ENCODE measurements around the gene DTHD1. TPM values are rescaled to one million over a fixed set of nuclear protein-coding genes. Genes with fewer than 3 reads are reported as not detected.

DTHD1 gene
- total and polyA plus RNA-seq, 2 of the 8 experiments (the other 6 are each of a cell fraction or from before 2014, with no cell fraction given) = not detected

DNA sequence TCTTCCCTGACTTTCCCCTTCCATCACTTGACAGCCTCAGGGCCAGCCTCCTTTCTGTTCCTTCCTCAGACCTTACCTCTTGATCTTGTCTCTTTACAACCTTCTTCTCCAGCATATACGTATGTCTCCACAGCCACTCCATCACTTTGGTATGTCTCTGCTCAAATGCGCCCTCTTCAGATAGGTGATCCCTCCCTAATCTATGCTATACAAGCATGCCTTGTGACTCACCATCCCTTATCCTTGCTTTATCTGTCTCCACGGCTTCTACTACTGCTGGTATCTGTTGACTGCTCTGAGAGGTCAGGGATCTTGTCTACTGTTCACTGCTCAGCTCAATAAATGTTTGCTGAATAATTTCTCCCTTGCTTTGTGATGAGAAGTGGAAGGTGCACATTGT, 46.1 kb upstream of the DTHD1 start:
- Histone ChIP-seq H3K23ac (ENCODE audit: insufficient read length) (no peak overlapping the region), H2AK5ac (ENCODE audit: low read depth, low read length) (no peak overlapping the region), H4K5ac (ENCODE audit: insufficient read length, low read depth, low read length) (no peak overlapping the region), H3K18ac (ENCODE audit: extremely low read depth, low read length) (no peak overlapping the region), H3K23me2 (ENCODE audit: low read depth, low read length) (no peaks in the 10 kb centered on the region), H2BK120ac (replicated peaks; ENCODE audit: low read depth, low read length) (no peak overlapping the region), H3K79me2 (ENCODE audit: control insufficient read depth in 1 of 2, insufficient read depth in 2 of 2, low read length in 2 of 2) (no peaks in the 10 kb centered on the region), H2BK12ac (ENCODE audit: low read depth, low read length) (no peak overlapping the region), H3K27me3 (replicated peaks in 1 of 4; ENCODE audit: control insufficient read depth in 3 of 4, extremely low read depth in 1 of 4, insufficient read depth in 3 of 4, low read length in 3 of 4) (no peaks in the 10 kb centered on the region), H3K36me3 (ENCODE audit: control insufficient read depth in 2 of 4, insufficient read depth in 4 of 4, low read length in 3 of 4) (no peaks in the 10 kb centered on the region), H3K4ac (replicated peaks; ENCODE audit: insufficient read length, low read depth, low read length) (no peak overlapping the region), H3K14ac (ENCODE audit: insufficient read length) (no peak overlapping the region), H3K79me1 (ENCODE audit: low read depth, low read length) (no peaks in the 10 kb centered on the region; the same call in 1 of the 2 replicates), H2BK15ac (ENCODE audit: low read length) (no peak overlapping the region), H4K8ac (ENCODE audit: extremely low read depth, insufficient read depth, low read length) (no peak overlapping the region), H3K27ac (ENCODE audit: low read depth, low read length) (no peak overlapping the region), H2BK5ac (ENCODE audit: low read depth, low read length) (no peak overlapping the region), H3K56ac (replicated peaks; ENCODE audit: insufficient read length, low read depth, low read length) (no peak overlapping the region), H3K4me2 (ENCODE audit: insufficient read depth in 1 of 2, low read depth in 2 of 2, low read length in 2 of 2) (no peak overlapping the region), H4K20me1 (replicated peaks in 1 of 2; ENCODE audit: control insufficient read depth in 1 of 2, insufficient read depth in 2 of 2, low read length in 2 of 2) (no peaks in the 10 kb centered on the region), H3K4me3 (ENCODE audit: extremely low read depth in 1 of 4, insufficient read depth in 2 of 4, low read depth in 3 of 4, low read length in 4 of 4) (no peak overlapping the region), H2BK20ac (ENCODE audit: low read length) (no peak overlapping the region), H3K4me1 (replicated peaks in 1 of 4; ENCODE audit: control insufficient read depth in 3 of 4, insufficient read depth in 4 of 4, low read length in 3 of 4) (no peaks in the 10 kb centered on the region), H2AFZ (ENCODE audit: low read length) (no peak overlapping the region), H4K91ac (replicated peaks; ENCODE audit: insufficient read length, low read length) (no peak overlapping the region), H3K9me3 (ENCODE audit: insufficient read depth in 2 of 2, low read depth in 1 of 2, low read length in 1 of 2) (no peaks in the 10 kb centered on the region), H3K9ac (replicated peaks in 1 of 4; ENCODE audit: extremely low read depth in 1 of 4, low read depth in 3 of 4, low read length in 3 of 4) (no peak overlapping the region)
- WGBS, 2 experiments (ENCODE audit: extremely low coverage in 1 of 2, insufficient coverage in 1 of 2, insufficient read length in 1 of 2, insufficient replicate concordance in 2 of 2, low coverage in 1 of 2, low lambda C conversion rate in 2 of 2, missing lambda C conversion rate in 1 of 2) = 66% methylated on average over 3 of the region's 3 CpGs; no CpG with 5 or more reads in 1 of the 2 experiments
- CTCF ChIA-PET (ENCODE audit: partially characterized antibody) = interaction anchor here (1.0 kb wide), 1 partner anchor 23 kb away, joined by 3 read pairs; no protein-coding TSS in a partner anchor
- peak; percentile 28 for FAIRE-seq
- POLR2A ChIA-PET (ENCODE audit: partially characterized antibody) = interaction anchor here (1.5 kb wide), 1 partner anchor 9 kb away, joined by 3 read pairs; the partner anchor contains the start of gene ARAP2
- no peak for DNase-seq (ENCODE audit: low read depth in 1 of 2, low spot score in 2 of 2)
